Astrocyte (in vitro differentiated cells and primary cell): ENCODE results near the gene MED28.

Experiments
- CTCF ChIP-seq: IDR thresholded peaks from 2 replicates; pipeline ENCODE4 v1.5.1; 2011; ENCODE audit warnings: low read depth, mild to moderate bottlenecking, inconsistent platforms, low read length, moderate library complexity; ENCODE audit not compliant: insufficient read depth
- EZH2 ChIP-seq: IDR thresholded peaks from 2 replicates; pipeline ENCODE4 v1.6.1; 2012; ENCODE audit warnings: mild to moderate bottlenecking, low read length, inconsistent platforms; ENCODE audit not compliant: insufficient read depth

GRCh38 chr4:17657849-17658248, 43.4 kb downstream of the MED28 start:
- TF ChIP-seq CTCF (no peak), EZH2 (no peak)
